Stimulated activated naive B cell treated with anti-CD40 and anti-IgM and Interleukin-4, amounts not matched to agents 10 μg/mL and 1 μg/mL and 100 μg/mL, for 72 hours (primary cell): ENCODE results near the gene CD6.
"Not testable (repeated sequence)": the region's sequence is repeated elsewhere in the genome, so short reads cannot be mapped to it uniquely, and the experiment has no call there.

Experiments
- ATAC-seq, 2 donors: fragments of 150-1000 bp; cut with Tn5 transposase; replicated peaks; 2 replicates each; pipeline ENCODE4 v1.10.0; 2021; ENCODE audit warnings: moderate library complexity in 1 of 2
- DNase-seq: peaks from one replicate; pipeline ENCODE4 v3.0.0; 2021
- H3K27ac Mint-ChIP-seq: one replicate; pipeline ENCODE4 v1.8.0; 2022; ENCODE audit warnings: mild to moderate bottlenecking, mixed read lengths
- H3K27me3 Mint-ChIP-seq, 2 donors: one replicate each; pipeline ENCODE4 v1.8.0; 2022; ENCODE audit warnings: mixed read lengths in 2 of 2
- H3K36me3 Mint-ChIP-seq, 2 donors: one replicate each; pipeline ENCODE4 v1.8.0; 2022; ENCODE audit warnings: mixed read lengths in 2 of 2, mild to moderate bottlenecking in 1 of 2
- H3K4me1 Mint-ChIP-seq, 2 donors: one replicate each; pipeline ENCODE4 v1.8.0; 2022; ENCODE audit warnings: mixed read lengths in 2 of 2, mild to moderate bottlenecking in 1 of 2
- H3K4me3 Mint-ChIP-seq, 2 donors: one replicate each; pipeline ENCODE4 v1.8.0; 2022; ENCODE audit warnings: mild to moderate bottlenecking in 2 of 2, mixed read lengths in 2 of 2, moderate library complexity in 1 of 2
- H3K9me3 Mint-ChIP-seq, 2 donors: one replicate each; pipeline ENCODE4 v1.8.0; 2022; ENCODE audit warnings: mixed read lengths in 2 of 2, mild to moderate bottlenecking in 1 of 2

Gene CD6

DNA sequence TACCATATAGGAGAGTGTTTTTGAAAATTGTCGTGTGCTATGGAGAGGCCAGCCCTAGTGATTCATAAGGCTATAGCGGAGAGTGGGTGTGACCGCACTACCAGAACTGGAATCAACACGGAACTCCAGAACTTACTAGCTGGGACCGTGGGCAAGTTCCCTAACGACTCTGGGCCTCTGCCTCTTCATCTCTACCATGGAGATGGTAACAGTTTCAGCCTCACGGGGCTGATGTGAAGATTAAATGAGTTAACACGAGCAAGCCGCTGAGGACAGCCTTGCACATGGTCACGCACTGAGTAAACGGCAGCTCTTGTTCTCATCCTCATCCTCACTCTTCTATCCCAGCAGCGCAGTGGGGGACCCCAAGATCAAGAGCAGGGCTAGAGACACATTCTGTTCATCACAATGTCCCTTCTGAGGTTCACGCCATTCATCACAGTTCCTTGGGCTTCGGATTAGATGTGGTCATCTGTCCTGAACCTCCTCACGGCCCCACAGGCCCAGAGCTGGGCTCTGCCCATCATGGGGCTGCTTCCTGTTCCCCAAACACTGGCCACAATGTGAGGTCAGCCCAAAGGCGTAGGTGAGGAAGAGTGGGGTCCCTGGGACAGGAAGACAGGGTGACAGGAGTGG lies 83.6 kb downstream of the CD6 start:
- Mint-ChIP-seq H3K4me3 (no peak overlapping the region), H3K4me1 (peaks cover 23 to 44% of the 10 kb centered on the region in 2 donors), H3K9me3 (no peaks in the 10 kb centered on the region), H3K27me3 (no peaks in the 10 kb centered on the region), H3K36me3 (peaks cover 38 to 55% of the 10 kb centered on the region in 2 donors), H3K27ac (no peak overlapping the region)
- ATAC-seq, result no peak
- DNase-seq, result no peak

DNA sequence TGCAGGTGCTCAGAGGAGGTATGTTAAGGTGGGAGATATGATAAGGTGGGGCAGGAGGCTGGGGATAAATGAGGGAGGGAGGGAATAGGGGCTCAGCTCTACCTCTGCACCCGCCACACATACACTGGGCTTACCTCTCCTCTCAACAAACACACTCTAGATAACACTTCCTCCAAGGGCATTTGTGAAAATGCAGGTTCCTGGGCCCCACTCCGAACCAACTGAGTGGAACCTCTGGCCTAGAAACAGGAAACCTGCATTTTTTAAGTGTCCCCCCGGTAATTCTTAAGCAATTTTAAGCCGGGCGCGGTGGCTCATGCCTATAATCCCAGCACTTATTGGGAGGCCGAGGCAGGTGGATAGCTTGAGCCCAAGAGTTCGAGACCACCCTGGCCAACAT lies 84.3 kb downstream of the CD6 start:
- no peak for DNase-seq
- Mint-ChIP-seq H3K36me3 (peaks cover 39 to 53% of the 10 kb centered on the region in 2 donors), H3K9me3 (no peaks in the 10 kb centered on the region), H3K4me3 (no peak overlapping the region), H3K27me3 (no peaks in the 10 kb centered on the region), H3K27ac (no peak overlapping the region), H3K4me1 (peaks cover 27 to 50% of the 10 kb centered on the region in 2 donors)
- ATAC-seq, result no peak

- H3K9me3 Mint-ChIP-seq, result no peaks in the 10 kb centered on the region
- H3K36me3 Mint-ChIP-seq, result peaks cover 37 to 50% of the 10 kb centered on the region in 2 donors
- H3K4me1 Mint-ChIP-seq, result peaks cover 31 to 52% of the 10 kb centered on the region in 2 donors
- H3K4me3 Mint-ChIP-seq, result no peak overlapping the region
- DNase-seq (no peak), ATAC-seq (peak in 1 of 2 donors; percentile 8)
- peak overlapping the region; percentile 66 for H3K27ac Mint-ChIP-seq
- no peaks in the 10 kb centered on the region for H3K27me3 Mint-ChIP-seq
Measured at GRCh38 chr11:61056571-61056970, 85.1 kb downstream of the CD6 start.

DNA sequence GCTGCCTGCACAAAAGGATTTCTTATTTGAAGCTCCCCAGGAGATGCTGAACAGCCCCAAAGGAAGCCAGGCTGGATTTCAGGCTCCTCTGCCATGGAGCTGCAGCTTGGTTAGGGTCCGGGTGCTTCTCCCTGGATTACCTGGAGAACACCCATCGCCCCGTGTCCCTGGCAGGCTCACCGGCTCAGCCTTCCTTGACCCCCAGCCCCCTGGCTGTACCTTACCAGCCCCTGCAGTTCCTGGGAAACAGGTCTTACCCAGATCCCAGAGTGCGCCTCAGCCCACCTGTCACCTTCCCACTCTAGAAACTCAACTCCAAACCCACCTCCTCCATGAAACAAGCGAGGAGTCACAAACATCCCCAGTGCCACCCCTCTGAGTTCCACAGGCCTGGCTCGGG lies 85.5 kb downstream of the CD6 start:
- Mint-ChIP-seq H3K27me3 (no peaks in the 10 kb centered on the region), H3K9me3 (no peaks in the 10 kb centered on the region), H3K27ac (peak overlapping the region; percentile 66), H3K4me3 (no peak overlapping the region), H3K36me3 (peaks cover 37 to 54% of the 10 kb centered on the region in 2 donors), H3K4me1 (peaks cover 35 to 56% of the 10 kb centered on the region in 2 donors)
- ATAC-seq, result no peak
- DNase-seq, result no peak

GRCh38 chr11:61057615-61058014 lies 86.1 kb downstream of the CD6 start:
- peaks cover 38 to 60% of the 10 kb centered on the region in 2 donors for H3K4me1 Mint-ChIP-seq
- H3K36me3 Mint-ChIP-seq, result peaks cover 35 to 53% of the 10 kb centered on the region in 2 donors
- DNase-seq (no peak), ATAC-seq (no peak)
- no peaks in the 10 kb centered on the region for H3K27me3 Mint-ChIP-seq
- H3K9me3 Mint-ChIP-seq, result no peaks in the 10 kb centered on the region
- peak overlapping the region; percentile 25 for H3K27ac Mint-ChIP-seq
- no peak overlapping the region for H3K4me3 Mint-ChIP-seq

DNA sequence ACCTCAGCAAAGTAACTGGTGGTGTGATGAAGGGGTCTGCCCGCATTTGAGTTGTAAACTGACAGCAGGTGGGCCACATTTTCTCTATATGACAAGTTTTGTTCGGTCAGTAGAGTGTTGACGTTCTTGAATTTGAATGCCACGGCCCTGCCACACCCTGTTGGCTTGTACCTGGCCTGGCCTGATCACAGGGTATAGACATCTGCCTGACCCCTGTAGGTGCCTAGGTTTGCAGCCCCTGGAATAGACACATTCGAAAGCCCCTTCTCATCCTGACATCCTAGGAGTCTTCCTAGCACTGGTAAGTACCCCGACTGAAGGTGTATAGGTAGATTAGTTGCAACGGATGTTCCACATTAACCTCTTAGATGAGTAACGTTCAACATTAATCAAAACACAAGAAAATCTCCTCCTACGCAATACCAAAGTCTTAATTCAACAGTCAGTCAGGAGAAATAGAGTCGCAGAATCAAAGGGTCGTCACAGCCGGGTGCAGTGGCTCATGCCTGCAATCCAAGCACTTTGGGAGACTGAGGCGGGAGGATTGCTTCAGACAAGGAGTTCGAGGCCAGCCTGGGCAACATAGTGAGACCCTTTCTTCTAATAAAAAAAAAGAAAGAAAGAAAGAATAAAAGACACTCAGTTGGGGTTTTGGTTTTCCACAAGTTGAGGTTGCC lies 87.2 kb downstream of the CD6 start:
- H3K9me3 Mint-ChIP-seq, result no peaks in the 10 kb centered on the region
- no peak for DNase-seq
- H3K27me3 Mint-ChIP-seq, result no peaks in the 10 kb centered on the region
- H3K4me1 Mint-ChIP-seq, result peaks cover 40 to 61% of the 10 kb centered on the region in 2 donors
- no peak for ATAC-seq
- H3K27ac Mint-ChIP-seq, result no peak overlapping the region
- no peak overlapping the region for H3K4me3 Mint-ChIP-seq
- H3K36me3 Mint-ChIP-seq, result peaks cover 30 to 57% of the 10 kb centered on the region in 2 donors

DNA sequence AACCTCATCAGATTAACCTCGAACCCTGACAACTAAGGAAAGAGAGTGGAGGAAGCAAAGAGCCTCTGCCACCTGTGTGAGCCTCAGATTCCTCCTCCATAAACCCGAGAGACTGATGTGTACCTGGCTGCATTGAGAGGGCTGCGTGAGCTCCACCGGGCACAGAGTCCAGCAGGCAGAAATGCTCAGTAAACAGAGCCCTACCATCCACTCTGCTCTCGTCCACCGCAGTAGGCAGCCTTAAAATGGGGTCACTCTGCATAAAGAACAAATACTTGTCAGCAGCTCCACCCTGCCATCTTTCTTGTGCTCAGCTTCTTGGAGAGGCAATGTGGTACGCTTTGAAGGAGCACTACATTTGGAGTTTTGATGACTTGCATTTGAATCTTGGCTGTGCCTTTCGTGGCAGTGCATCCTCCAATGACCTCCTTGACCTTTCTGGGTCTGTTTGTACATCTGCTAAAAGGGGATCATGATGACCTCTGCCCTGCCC lies 87.8 kb downstream of the CD6 start:
- Mint-ChIP-seq H3K36me3 (peaks cover 25 to 55% of the 10 kb centered on the region in 2 donors), H3K4me1 (peaks cover 40 to 60% of the 10 kb centered on the region in 2 donors), H3K4me3 (no peak overlapping the region), H3K27me3 (no peaks in the 10 kb centered on the region), H3K27ac (peak overlapping the region; percentile 51), H3K9me3 (no peaks in the 10 kb centered on the region)
- DNase-seq, result no peak
- no peak for ATAC-seq

DNA sequence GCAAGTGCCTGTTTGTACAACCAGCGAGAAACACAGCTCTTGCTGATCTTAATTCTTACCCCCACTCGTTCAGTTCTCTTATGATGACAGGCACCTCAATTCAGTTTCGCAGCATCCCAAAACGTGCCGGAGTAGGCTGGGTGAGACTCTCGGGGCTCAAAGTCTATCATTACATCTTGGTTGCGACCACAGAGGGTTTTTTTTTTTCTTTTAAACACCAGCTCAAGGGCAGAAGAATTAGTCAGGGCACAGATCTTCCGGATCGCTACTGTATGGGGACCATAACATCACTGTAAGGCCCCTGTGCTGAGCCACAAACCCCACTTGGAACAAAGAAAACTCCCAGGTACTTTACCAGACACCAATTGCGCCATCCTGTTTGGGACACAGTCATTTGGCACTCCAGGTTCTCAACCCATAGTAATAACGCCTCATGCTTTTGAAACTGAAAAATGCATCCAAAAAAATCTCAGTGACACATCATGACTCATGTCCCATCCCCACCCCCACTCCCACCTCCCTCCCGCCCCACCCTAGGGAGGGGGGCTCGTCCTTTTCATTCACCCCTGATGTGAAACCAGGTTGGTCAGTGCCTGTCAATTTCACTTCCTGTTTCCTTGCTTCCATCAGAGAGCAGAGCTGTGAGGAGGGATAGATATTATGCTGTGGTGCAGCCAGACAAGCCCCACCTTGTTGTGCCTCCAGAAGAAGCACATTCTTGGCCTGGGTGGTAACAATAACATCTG lies 89.8 kb downstream of the CD6 start:
- Mint-ChIP-seq H3K27me3 (no peaks in the 10 kb centered on the region), H3K9me3 (no peaks in the 10 kb centered on the region), H3K36me3 (peaks cover 39 to 71% of the 10 kb centered on the region in 2 donors), H3K4me1 (peaks cover 45 to 69% of the 10 kb centered on the region in 2 donors), H3K27ac (peak overlapping the region; percentile 96), H3K4me3 (peak overlapping the region; percentile 73 to 79)
- DNase-seq, result peak; percentile 88
- ATAC-seq, result peak; percentile 94

DNA sequence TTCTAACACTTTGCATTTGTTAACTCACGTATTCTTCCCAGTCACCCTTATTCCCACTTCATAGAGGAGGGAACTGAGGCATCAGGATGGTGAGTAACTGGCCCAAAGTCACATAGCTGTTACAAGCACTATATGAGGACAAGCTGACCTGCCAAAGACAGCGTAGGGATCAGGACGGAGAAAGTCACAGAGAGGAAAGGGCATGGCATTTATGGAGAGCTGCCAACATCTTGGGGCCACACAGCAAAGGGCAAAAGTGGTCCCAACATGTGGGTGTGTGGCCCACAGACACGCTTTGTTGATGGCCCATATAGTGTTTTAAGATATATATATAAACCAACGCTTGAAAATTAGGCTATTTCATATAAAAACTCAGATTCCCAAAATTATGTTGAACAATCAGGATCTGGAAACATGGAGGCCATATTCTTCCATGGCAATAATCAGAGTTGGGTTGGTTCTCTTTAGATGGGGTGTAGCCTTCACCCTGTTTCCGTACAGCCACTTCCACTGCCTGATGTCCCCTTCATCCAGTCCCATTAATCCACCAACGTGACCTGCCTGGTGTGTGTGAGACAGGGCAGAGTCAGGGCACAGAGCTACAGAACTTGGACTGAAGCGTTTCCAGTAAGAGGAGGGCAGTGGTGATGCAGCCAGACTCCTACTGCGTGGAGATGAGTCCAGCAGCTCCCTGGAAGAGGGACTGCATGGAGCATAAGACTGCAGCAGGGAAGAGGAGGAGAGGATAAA lies 90.9 kb downstream of the CD6 start:
- peaks cover 46 to 73% of the 10 kb centered on the region in 2 donors for H3K4me1 Mint-ChIP-seq
- H3K9me3 Mint-ChIP-seq, result no peaks in the 10 kb centered on the region
- ATAC-seq (no peak), DNase-seq (no peak)
- H3K4me3 Mint-ChIP-seq, result peak overlapping the region in 1 of 2 donors; percentile 7
- H3K27ac Mint-ChIP-seq, result peak overlapping the region; percentile 51
- H3K36me3 Mint-ChIP-seq, result peaks cover 42 to 74% of the 10 kb centered on the region in 2 donors
- H3K27me3 Mint-ChIP-seq, result no peaks in the 10 kb centered on the region

- H3K27me3 Mint-ChIP-seq, H3K4me3 Mint-ChIP-seq, ATAC-seq, H3K27ac Mint-ChIP-seq, DNase-seq, H3K9me3 Mint-ChIP-seq: not testable (repeated sequence)
- Mint-ChIP-seq H3K36me3 (peaks cover 41 to 80% of the 10 kb centered on the region in 2 donors), H3K4me1 (peaks cover 59 to 86% of the 10 kb centered on the region in 2 donors)
Measured at GRCh38 chr11:61065236-61065635, 93.8 kb downstream of the CD6 start.

GRCh38 chr11:61065955-61066638 lies 94.6 kb downstream of the CD6 start:
- Mint-ChIP-seq H3K4me3 (no peak overlapping the region), H3K27ac (peak overlapping the region; percentile 3), H3K27me3 (no peaks in the 10 kb centered on the region), H3K4me1 (peaks cover 55 to 86% of the 10 kb centered on the region in 2 donors), H3K36me3 (peaks cover 37 to 75% of the 10 kb centered on the region in 2 donors), H3K9me3 (peaks cover 0 to 3% of the 10 kb centered on the region in 2 donors)
- DNase-seq (no peak), ATAC-seq (no peak)

GRCh38 chr11:61066645-61067044 lies 95.2 kb downstream of the CD6 start:
- H3K27me3 Mint-ChIP-seq, result no peaks in the 10 kb centered on the region
- DNase-seq (no peak), ATAC-seq (no peak)
- no peak overlapping the region for H3K4me3 Mint-ChIP-seq
- peaks cover 0 to 3% of the 10 kb centered on the region in 2 donors for H3K9me3 Mint-ChIP-seq
- H3K36me3 Mint-ChIP-seq, result peaks cover 39 to 73% of the 10 kb centered on the region in 2 donors
- H3K4me1 Mint-ChIP-seq, result peaks cover 56 to 88% of the 10 kb centered on the region in 2 donors
- H3K27ac Mint-ChIP-seq, result no peak overlapping the region

DNA sequence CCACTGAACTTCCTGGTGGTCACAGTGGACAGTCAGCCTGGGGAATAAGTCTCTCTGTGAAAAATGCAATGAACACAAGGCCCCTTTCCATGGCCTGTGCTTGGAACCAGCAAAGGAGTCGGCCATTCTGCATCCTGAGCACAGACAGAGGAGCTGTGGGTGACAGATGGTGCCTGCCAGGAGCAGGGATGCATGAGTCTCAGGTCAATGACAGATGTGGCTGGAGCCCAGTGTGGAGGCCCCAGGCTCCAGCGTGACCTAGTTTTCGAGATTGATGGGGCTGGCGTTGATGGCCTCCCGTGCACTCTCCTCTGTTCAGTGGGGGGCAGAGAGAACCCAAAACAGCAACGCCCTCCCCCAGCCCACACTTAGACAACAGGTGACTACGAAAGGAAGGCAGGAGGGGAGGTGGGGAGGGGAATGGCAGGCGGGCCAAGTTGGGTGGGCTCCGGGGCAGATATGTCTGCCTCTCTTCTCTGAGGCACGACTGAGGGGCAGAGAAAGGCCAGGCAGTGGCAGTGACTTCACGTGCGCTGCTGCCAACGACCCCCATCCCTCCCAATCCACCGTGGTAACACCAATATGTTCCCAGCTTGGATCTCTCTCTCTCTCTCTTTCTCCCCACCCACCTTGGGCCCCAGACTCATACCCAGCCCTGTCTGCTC lies 96.4 kb downstream of the CD6 start:
- no peak overlapping the region for H3K4me3 Mint-ChIP-seq
- H3K9me3 Mint-ChIP-seq, result peaks cover 0 to 3% of the 10 kb centered on the region in 2 donors
- H3K4me1 Mint-ChIP-seq, result peaks cover 55 to 88% of the 10 kb centered on the region in 2 donors
- no peaks in the 10 kb centered on the region for H3K27me3 Mint-ChIP-seq
- DNase-seq, result no peak
- H3K36me3 Mint-ChIP-seq, result peaks cover 50 to 76% of the 10 kb centered on the region in 2 donors
- ATAC-seq, result no peak
- peak overlapping the region; percentile 91 for H3K27ac Mint-ChIP-seq
